ENCODE results near the gene LRMDA. TPM values are rescaled to one million over a fixed set of nuclear protein-coding genes. Genes with fewer than 3 reads are reported as not detected.

The LRMDA gene
- total and polyA plus RNA-seq, 2 of the 4 experiments (the other 2 are of a cell fraction) = 0.07 TPM; not detected in 1

DNA sequence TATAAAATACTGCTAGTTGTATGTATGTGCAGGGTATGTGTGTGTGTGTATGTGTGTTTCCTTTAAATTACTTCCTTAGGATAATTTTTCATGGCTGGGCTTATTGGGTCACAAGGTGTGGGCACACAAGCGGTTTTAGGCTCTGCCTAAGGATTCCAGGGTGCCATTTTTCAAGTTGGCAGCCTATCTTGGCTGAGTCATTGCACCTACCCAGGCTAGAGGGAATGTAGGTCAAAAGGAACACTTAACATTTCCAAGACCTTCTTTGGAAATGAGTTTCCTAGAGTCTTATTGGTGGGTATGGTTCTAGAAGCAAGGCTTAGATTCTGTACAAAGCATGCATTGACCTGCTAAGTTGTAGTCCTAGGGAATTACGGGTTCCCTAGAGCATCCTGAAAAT is 642.1 kb downstream of the LRMDA start:
- Histone ChIP-seq H3K27ac (ENCODE audit: insufficient read depth, low read length) (no peak overlapping the region), H2BK15ac (ENCODE audit: low read depth, low read length) (no peak overlapping the region), H3K4ac (ENCODE audit: low read depth, low read length) (no peak overlapping the region), H2BK20ac (ENCODE audit: low read depth, low read length) (no peak overlapping the region), H4K8ac (ENCODE audit: low read depth in 2 of 2, low read length in 2 of 2) (no peak overlapping the region), H4K20me1 (ENCODE audit: insufficient read depth, low read length) (no peaks in the 10 kb centered on the region), H3K18ac (ENCODE audit: low read depth, low read length) (no peak overlapping the region), H2BK120ac (ENCODE audit: low read depth, low read length) (no peak overlapping the region), H2AK5ac (ENCODE audit: low read depth, low read length) (no peak overlapping the region), H3K14ac (replicated peaks; ENCODE audit: low read depth, low read length) (no peak overlapping the region), H3K9me3 (ENCODE audit: control insufficient read depth, insufficient read depth, low read length) (no peaks in the 10 kb centered on the region), H2AFZ (replicated peaks; ENCODE audit: low read length, poor library complexity) (no peak overlapping the region), H3K36me3 (ENCODE audit: control insufficient read depth, insufficient read depth, low read length) (no peaks in the 10 kb centered on the region), H3K23ac (ENCODE audit: low read depth, low read length) (no peak overlapping the region), H2BK5ac (ENCODE audit: low read depth, low read length, poor library complexity, severe bottlenecking) (no peak overlapping the region), H3K4me2 (ENCODE audit: low read depth, low read length) (no peak overlapping the region), H3K79me1 (ENCODE audit: low read depth in 1 of 2, low read length in 2 of 2) (no peaks in the 10 kb centered on the region), H3K4me1 (ENCODE audit: control insufficient read depth, insufficient read depth, low read length) (no peaks in the 10 kb centered on the region), H4K5ac (ENCODE audit: low read depth, low read length) (no peak overlapping the region), H3K9ac (ENCODE audit: low read depth, low read length) (no peak overlapping the region), H2AK9ac (replicated peaks; ENCODE audit: low read depth, low read length, poor library complexity) (no peak overlapping the region), H3K27me3 (ENCODE audit: control insufficient read depth, insufficient read depth, low read length) (peaks cover 4% of the 10 kb centered on the region; the same call in 1 of the 2 replicates), H3K9me1 (ENCODE audit: insufficient read depth, low read length) (no peaks in the 10 kb centered on the region), H3K56ac (ENCODE audit: extremely low read depth, insufficient read depth, low read length) (no peak overlapping the region), H4K91ac (ENCODE audit: insufficient read depth, low read depth, low read length) (no peak overlapping the region), H3K4me3 (ENCODE audit: insufficient read depth, low read depth, low read length) (no peak overlapping the region)
- ChIA-PET POLR2A (ENCODE audit: unreplicated experiment) (no interaction called here), CTCF (no interaction called here)
- DNase-seq (no peak), ATAC-seq (ENCODE audit: low read depth) (no peak)
- WGBS, 2 experiments (ENCODE audit: extremely low coverage in 2 of 2, insufficient read length in 1 of 2) = 40% methylated on average over 1 of the region's 2 CpGs; no CpG with 5 or more reads in 1 of the 2 experiments
- TF ChIP-seq, protein P1, sequence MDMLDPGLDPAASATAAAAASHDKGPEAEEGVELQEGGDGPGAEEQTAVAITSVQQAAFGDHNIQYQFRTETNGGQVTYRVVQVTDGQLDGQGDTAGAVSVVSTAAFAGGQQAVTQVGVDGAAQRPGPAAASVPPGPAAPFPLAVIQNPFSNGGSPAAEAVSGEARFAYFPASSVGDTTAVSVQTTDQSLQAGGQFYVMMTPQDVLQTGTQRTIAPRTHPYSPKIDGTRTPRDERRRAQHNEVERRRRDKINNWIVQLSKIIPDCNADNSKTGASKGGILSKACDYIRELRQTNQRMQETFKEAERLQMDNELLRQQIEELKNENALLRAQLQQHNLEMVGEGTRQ (IDR thresholded peaks at IDR 0.05; ENCODE audit: low read depth, low read length) = no peak
- TF ChIP-seq RCOR1 (IDR thresholded peaks at IDR 0.05; ENCODE audit: insufficient replicate concordance, low read length) = no peak
- no peak for TF ChIP-seq CEBPB (IDR thresholded peaks at IDR 0.05; ENCODE audit: low read depth, low read length)
- TF ChIP-seq SMC3 (IDR thresholded peaks at IDR 0.05; ENCODE audit: low read depth, low read length) = no peak
- TF ChIP-seq, protein P2, sequence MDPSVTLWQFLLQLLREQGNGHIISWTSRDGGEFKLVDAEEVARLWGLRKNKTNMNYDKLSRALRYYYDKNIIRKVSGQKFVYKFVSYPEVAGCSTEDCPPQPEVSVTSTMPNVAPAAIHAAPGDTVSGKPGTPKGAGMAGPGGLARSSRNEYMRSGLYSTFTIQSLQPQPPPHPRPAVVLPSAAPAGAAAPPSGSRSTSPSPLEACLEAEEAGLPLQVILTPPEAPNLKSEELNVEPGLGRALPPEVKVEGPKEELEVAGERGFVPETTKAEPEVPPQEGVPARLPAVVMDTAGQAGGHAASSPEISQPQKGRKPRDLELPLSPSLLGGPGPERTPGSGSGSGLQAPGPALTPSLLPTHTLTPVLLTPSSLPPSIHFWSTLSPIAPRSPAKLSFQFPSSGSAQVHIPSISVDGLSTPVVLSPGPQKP (IDR thresholded peaks at IDR 0.05; ENCODE audit: borderline replicate concordance, low read depth, low read length) = no peak
- TF ChIP-seq MAFK (IDR thresholded peaks at IDR 0.05; ENCODE audit: low read depth, low read length) = no peak
- no peak for TF ChIP-seq POLR2A (IDR thresholded peaks at IDR 0.05; ENCODE audit: low read depth, low read length)
- no peak for TF ChIP-seq MXI1 (IDR thresholded peaks at IDR 0.05; ENCODE audit: borderline replicate concordance, low read depth, low read length)
- no peak for TF ChIP-seq CHD1 (IDR thresholded peaks at IDR 0.05; ENCODE audit: low read depth, low read length)
- TF ChIP-seq BHLHE40 (IDR thresholded peaks at IDR 0.05; ENCODE audit: low read depth, low read length) = no peak
- no peak for TF ChIP-seq FOS (IDR thresholded peaks at IDR 0.05; ENCODE audit: low read depth, low read length)
- TF ChIP-seq RAD21 (IDR thresholded peaks at IDR 0.05; ENCODE audit: low read length) = no peak
- no peak for TF ChIP-seq NFE2L2 (IDR thresholded peaks at IDR 0.05; ENCODE audit: low read depth, low read length)
- no peak for TF ChIP-seq RFX5 (IDR thresholded peaks at IDR 0.05; ENCODE audit: low read depth, low read length)
- no peak for TF ChIP-seq MAZ (IDR thresholded peaks at IDR 0.05; ENCODE audit: borderline replicate concordance, low read depth, low read length)
- TF ChIP-seq, protein P3, sequence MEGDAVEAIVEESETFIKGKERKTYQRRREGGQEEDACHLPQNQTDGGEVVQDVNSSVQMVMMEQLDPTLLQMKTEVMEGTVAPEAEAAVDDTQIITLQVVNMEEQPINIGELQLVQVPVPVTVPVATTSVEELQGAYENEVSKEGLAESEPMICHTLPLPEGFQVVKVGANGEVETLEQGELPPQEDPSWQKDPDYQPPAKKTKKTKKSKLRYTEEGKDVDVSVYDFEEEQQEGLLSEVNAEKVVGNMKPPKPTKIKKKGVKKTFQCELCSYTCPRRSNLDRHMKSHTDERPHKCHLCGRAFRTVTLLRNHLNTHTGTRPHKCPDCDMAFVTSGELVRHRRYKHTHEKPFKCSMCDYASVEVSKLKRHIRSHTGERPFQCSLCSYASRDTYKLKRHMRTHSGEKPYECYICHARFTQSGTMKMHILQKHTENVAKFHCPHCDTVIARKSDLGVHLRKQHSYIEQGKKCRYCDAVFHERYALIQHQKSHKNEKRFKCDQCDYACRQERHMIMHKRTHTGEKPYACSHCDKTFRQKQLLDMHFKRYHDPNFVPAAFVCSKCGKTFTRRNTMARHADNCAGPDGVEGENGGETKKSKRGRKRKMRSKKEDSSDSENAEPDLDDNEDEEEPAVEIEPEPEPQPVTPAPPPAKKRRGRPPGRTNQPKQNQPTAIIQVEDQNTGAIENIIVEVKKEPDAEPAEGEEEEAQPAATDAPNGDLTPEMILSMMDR (conservative IDR thresholded peaks at IDR 0.05; ENCODE audit: low read depth, low read length) = no peak
- intact Hi-C loops (cut with micrococcal nuclease) = no loop called here
- dilution Hi-C loops (cut with HindIII; ENCODE audit: low sequenced_read_pairs, unreplicated experiment) = no loop called here
- in situ Hi-C loops (cut with MboI; ENCODE audit: low sequenced_read_pairs) = no loop called here
- no TSS peak for BruUV-seq (replicated peaks)

Data from IMR-90 (cell line).